GM19240 (cell line): ENCODE results near the gene BIRC7.

Experiments
- DNase-seq: peaks from one replicate; pipeline ENCODE4 v3.0.0; 2011; ENCODE audit warnings: low spot score; ENCODE audit not compliant: insufficient read length

BIRC7 gene, protein sequence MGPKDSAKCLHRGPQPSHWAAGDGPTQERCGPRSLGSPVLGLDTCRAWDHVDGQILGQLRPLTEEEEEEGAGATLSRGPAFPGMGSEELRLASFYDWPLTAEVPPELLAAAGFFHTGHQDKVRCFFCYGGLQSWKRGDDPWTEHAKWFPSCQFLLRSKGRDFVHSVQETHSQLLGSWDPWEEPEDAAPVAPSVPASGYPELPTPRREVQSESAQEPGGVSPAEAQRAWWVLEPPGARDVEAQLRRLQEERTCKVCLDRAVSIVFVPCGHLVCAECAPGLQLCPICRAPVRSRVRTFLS

DNA sequence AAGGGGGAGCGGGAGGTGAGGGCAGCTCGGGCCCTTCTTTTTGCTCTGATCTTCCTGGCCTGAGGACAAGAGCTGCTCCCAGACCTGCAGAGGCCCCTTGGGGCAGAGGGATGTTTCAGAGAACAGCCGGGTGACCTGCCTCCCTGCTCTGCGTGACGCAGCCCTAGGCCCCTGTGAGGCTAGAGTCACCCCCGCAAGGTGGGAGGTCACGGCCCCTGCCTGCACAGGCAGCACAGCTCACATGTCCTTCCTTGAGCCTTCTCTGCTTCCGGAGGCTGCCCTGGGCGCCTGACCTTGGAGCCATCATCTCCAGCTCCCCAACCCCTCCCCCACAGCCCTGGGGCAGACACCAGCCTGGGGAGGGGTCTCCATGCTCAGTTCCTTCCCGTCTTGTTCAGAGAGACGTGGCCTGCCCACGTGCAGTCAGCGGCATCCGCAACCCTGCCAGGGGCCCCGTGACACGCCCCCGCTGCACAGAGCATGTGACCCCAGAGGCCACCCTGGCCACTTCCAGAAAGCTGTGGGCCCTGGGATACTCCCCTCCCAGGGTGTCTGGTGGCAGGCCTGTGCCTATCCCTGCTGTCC lies at the start of gene BIRC7:
BIRC7 (plus strand) TSS at position 507 of the 585 bp plus-strand sequence. CDS start 192 bp downstream, outside the sequence.
- DNase-seq, result no peak

DNA sequence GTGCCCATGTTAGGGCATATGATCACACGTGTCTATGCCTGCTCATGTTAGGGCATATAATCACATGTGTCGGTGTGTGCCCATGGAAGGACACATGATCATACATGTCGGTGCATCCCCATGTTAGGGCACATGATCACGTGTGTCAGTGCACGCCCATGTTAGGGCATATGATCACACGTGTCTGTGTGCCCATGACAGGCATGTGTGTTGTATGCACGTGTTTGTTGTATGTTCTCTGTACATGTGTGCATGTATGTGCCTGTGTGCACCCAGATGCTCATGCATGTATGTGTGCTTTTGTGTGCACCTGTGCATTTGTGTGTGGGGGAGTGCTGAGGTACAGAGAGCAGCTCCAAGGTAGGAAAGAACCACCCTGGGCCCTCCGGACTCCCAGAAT lies 49.6 kb upstream of the BIRC7 start:
- DNase-seq, result no peak

DNA sequence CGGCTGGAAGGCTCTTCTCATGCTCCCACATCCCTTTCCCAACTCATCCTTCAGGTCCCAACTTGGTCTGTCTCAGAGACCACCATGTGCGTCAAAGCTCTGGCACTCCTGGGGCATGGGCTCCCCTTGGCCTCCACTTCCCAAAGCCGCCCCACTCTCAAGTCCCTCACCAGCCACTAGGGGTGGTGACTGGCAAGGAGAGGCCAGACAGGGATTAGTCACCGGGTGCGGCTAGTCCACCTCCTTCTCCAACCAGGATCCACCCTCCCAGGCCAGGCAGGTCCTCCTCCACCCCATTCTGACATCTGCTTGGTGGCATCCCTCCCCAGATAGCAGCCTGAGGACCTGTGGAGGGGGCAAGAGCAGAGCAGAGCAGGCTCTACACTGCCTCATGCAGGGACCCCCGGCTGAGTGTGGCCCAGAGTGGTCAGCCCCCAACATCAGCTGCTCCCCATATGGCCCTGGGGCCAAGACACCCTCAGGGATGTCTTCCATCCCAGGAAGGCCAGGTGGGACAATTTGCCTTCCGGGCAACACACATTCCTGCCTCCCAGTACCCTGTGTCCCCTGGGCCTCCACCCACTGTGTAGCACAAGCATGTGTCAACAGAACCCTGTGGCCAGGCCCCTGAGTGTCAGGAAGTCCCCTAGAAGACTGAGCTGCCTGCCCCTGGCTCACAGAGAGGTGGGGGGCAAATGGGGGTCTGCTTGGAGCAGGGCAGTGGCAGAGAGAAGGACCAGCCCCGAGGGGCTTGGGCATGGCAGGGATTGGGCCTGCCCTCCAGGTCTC lies 49.0 kb upstream of the BIRC7 start:
- DNase-seq, result no peak

DNA sequence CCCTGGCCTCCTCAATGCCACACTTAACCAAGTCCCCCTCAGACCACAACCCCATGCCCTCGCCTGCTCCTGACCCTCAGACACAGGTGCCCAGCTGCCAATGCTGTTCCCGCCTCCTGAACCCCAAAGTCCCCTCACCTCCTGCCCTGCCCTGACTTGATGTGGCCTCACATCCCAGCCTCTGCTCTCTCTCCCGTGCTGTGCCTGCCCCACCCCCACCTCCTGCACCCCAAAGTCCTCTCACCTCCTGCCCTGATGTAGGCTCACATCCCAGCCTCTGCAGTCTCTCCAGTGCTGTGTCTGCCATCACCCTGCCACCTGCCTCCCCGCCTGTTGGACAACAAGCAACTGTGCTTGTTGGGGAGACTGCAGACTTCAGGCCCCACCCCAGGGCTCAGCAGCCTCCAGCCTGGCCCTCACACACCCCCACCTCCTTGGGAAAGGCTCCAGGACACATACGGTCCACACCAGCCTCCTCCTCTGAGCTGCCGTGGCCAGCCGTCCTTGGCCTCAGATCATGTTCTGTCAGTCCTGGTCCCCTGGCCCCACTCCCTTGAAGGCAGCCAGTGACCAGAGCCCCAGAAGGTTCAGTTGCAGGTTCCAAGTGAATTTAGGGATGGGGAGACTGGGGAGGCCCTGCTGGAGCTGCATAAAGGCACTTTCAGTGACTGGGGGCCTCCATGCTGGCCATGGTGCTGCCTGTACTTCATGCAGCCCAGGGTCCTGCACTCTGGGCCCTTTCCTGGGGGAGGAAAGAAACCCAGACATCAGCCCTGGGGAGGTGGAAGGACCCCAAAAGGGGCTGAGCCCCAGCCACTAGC lies 48.2 kb upstream of the BIRC7 start:
- no peak for DNase-seq

DNA sequence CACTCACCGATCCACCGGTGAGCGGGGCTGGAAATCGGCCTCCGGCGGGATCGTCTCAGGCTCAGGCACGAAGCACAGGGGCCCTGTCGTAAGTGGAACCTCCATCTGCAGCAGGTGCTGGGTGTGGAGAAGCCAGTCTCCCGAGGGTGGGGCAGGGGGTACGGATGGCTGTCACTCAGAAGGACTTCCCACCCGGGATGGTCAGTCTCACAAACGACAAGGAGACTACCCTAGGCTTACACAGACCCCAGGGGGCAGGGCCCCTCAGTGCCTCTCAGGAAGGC lies 47.6 kb upstream of the BIRC7 start:
- no peak for DNase-seq

DNA sequence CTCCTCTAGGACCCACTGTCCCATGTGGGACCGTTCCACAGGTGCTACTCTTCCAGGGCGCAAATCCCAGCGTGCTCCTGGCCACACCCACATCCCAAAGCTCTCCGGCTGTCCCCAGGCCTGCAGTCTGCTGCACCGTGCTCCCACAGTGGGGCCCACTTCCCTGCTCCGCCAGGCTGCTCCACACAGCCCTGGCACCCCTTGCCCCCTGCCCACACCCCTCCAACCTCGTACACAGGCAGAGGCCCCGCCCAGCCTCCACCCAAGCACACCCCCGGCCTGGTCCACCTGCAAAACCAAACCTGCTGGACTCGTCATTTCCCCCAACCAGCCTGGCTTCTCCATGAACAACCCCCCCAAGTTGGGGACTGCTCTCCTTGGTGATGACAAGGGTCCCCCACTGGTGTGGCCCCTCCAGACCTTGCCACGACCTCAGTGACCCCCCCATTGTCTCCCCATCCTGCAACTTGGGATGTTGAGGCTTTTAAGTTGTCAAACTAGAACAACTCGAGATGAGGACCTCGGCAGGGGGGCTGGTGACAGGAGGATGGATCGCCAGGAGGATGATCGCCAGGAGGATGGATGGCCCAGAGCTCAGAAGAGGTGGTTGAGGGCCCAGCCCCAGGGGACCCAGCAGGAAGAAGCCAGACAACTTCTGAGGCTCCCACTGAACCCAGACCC lies 46.9 kb upstream of the BIRC7 start:
- no peak for DNase-seq

DNA sequence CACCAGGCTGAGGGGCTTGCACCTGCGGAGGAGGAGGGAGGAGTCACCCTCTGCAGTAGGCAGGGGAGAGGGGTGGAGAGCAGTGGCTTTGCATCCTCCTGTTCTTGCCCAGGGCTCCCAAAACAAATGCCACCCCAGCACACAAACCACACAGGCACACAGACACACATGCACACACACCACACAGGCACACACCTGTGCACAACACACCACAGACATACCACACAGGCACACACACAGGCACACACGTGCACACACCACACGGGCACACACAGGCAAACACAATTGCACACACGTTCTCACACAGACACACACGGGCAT lies 46.4 kb upstream of the BIRC7 start:
- DNase-seq, result no peak

DNA sequence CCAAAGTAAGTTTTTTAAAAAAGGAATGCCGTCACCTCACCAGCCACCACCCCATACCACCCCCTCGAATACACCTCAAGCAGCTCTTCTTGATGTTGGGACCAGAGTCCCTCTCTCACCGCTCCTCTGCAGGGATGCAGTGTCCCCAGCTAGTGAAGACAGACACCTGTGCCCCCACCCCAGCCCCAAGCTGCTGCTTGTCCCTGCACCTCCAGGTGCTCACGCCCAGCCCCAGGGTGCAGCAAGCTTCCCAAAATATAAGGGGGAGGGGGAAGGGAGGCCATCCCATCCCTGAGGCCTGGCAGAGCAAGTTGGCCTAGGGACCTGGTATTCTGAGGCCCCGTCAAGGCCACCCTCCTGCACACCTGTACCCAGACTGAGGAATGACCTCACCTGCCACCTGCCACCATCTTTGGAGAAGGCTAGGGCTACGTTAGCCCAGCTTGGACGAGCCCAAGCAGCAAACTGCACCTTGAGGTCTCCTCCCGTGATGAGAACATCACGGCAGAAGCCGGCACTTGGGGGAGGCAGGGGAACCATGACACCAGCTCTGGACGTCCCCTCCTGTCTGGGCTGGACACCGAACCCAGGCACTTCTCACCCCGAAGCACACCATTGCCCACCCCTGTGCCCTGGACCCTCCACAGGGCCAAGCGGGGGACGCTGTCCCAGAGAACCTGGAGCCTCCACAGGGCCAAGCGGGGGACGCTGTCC lies 45.7 kb upstream of the BIRC7 start:
- no peak for DNase-seq

DNA sequence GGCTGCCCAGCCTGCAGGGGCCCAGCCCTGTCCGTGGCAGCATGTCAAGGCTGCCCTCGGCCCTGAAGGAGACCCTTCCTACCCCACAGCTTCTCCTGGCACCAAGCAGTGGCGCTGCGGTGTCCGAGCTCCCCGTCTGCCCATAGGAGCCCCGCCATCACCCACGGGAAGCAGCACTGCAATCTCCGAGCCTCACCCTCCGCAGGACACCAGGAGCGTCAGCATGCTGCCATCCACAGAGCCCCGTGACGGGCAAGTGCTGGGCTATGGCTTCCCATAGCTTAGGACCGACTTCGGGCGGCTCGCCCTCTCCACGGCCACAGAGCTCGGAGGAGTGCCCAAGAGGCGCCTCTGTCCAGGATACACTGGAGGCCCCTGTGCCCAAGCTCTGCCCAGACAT lies 44.9 kb upstream of the BIRC7 start:
- DNase-seq, result no peak

DNA sequence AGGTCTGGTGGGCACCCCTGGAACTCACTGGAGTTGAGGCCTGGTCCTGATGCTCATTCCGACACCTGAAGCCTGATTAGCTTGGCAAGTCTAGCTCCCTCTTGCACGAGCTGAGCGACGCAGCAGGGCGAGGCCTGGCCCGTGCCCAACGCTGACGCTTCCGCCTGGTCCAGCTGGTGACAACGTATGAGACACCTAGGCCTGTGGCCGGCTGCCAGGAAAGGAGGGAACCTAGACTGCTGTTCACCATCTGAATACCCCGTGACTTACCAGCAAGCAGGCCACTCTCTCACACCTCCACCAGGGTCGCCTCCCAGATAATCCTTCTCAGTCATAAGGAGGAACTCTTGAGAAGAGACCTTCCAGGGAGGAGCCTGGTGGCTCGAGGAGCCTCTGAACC lies 44.3 kb upstream of the BIRC7 start:
- no peak for DNase-seq

DNA sequence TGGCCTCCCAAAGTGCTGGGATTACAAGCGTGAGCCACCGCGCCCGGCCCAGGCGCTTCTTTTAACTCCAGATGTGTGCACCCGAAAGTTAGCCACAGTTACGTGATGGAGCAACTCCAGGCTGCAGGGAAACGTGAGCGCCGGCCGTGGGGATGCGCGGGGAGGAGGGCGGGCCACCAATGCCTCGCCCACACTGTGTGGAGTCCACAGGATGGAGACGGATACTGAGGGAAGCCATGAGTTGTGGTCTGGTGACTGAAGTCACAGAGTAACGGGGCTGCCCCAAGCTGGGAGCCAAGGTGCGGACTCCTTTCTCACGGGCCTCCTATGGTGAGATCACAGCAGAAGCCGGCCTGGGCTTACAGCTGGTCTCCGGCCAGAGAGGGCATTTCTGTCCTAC lies 43.0 kb upstream of the BIRC7 start:
- DNase-seq, result no peak

DNA sequence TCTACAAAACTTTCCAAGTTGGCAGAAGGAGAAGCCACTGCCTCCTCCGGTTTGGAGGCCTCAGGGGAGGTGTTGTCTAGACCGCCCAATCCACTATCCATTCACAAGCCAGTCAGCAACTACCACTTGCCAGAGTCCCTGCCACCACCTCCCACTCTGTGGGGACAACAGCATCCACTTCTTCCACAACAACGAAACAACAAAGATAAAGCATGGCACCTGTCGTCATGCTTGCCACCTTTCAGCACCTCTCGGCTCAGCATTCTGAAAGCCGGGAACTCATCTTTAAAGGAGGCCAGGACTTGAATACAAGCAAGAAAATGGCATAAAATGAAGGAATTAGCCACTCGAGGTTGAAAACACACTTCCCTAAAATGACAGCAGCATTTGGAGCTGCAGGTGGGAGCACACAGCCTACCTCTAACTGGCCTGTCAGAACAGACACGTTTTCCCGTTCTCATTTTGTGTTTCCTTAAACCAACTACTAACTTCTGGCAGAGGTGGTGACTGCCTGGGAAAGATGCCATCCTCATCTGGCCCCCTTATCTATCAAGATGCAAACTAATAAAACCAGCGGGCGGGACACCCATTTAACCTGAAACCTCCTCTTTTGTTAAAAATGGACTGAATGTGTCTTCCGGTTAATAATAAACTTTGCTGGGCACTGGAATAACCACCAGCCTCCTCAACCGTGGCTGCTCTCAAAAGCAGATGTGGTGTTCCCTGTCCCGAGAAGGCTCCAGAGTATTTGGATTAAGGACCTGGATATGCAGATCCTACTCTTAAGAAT lies 41.5 kb upstream of the BIRC7 start:
- DNase-seq, result no peak

DNA sequence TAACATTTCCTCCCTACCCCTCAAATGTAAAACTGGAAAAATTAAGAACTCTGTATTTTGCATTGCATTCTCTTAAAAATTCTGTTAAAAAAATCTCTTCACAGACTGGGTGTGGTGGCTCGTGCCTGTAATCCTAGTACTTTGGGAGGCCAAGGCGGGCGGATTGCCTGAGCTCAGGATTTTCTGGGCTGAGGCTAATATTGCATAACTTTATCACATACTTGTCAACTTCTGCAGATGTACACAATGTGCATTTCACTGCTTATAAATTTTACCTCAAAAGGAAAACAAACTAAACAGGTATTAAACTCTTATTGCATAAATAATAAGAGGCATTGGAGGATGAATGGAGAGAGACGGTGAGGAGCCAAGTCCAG lies 40.9 kb upstream of the BIRC7 start:
- no peak for DNase-seq

DNA sequence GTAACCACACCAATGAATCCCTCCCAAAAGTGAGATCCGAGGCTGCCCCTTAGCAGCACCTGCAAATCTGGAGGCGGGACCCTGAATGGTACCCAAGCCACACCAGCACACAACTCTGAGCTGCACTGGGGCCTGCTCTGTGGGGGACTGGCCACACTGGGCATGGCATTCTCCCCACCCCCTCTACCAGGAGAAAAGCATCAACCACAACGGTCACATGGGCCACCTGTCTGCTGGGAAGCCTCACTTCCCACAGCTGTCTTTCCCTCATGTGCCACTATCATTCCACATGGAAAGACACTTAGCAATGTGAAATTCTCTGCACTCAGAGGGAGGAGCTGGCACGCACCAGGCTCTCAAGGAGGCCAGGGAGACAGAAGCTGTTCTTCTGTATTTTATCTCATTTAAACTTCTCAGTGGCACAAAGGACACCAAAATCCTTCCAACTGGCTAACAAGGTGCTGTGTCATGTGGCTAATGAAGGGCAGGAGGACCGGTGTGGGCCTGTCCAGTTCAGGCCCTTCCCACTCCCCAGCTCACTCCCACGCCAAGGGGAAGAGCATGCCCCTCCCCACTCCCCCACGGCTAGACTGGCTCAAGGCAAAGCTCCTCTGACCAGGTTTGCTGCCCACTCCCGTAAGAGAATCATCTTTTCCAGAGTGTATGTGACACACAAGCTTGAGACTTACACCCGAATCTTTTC lies 38.8 kb upstream of the BIRC7 start:
- DNase-seq, result no peak

DNA sequence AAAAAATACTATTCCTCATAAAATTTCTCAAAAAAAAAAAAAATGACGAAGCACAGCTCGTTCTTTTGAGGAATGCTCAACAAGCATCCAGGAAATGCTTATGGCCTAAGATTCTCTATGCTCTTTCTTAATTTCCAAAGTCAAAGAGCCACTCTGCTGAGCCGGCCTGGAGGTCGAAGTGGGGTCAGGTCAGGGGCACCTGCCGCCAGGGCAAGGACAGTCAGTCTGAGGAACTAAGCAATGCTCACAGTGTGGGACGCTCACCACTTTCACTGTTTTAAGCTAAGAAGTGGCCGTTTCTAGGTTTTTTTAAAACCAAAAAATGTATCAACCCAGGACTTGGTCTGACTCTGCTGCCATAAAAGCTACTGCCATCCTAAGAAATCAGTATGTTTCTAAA lies 37.1 kb upstream of the BIRC7 start:
- no peak for DNase-seq

DNA sequence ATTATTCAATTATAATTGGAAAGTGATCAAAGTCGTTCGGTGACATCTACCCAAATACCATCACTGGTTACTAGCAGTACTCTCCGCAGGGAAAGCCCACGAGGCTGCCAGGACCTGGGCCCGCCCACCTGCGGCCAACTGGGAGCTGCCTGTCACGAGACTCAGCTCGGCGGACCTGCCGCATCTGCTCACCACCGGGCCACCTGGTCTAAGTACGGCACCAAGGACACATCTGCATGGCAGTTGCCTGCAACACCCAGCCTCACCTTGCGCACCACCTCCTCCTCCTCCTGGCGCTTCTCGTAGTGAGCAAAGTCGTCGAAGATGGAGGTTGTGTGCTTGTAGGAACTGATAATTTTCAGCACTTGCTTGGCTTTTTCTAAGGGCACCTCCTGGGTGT lies 33.7 kb upstream of the BIRC7 start:
- no peak for DNase-seq

DNA sequence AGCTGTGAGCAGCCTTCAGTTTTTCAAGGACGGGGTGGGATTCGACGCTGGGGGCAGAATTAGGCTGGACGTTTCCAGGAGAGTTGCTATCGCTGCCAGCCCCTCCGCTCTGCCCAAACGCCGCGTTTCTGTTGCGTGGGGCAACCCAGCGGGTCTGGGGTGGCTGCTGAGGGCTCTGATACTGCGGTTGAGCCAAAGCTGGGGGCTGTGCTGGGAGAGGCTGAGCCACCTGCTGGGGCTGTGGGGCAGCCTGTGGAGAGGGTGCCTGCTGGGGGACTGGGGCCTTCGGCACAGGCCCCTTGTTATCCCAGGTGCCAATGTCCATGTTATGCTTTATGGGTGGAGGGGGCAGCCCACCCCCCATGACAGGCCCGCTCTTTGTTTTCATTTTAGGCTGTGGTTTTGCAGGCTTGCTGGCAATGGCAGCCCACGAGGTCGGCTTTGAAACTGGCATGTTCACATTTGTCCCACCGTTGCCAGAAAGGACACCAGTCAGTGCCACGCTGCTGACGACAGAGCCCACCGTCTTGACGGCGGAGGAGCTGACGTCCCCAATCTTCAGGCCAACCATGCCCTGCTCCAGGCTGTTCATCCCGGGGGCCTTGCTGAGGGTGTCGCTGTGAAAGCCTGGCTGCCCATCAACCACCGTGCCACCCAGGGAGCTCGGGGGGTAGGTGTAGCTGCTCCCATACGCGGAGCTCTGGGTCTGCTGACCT lies 32.7 kb upstream of the BIRC7 start:
- no peak for DNase-seq

DNA sequence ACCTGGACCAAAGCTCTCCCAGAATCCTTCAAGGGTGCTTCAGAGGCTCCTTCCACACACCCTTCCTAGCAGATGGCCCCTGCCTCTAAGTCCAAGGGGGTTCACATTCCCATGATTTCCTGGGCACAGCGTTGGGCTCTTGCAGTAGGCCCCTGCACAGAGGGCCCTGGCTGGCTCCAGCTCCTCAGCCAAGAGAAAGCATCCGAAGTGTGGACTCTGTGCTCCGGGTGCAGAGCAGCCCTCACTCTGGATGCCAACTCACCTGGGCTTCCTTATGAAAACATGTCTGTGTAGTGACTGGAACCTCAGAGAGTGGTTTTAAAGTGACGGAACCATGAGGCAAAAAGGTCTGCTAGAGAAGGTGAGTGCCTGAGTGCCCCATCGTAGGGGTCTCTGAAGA lies 31.3 kb upstream of the BIRC7 start:
- DNase-seq, result no peak

DNA sequence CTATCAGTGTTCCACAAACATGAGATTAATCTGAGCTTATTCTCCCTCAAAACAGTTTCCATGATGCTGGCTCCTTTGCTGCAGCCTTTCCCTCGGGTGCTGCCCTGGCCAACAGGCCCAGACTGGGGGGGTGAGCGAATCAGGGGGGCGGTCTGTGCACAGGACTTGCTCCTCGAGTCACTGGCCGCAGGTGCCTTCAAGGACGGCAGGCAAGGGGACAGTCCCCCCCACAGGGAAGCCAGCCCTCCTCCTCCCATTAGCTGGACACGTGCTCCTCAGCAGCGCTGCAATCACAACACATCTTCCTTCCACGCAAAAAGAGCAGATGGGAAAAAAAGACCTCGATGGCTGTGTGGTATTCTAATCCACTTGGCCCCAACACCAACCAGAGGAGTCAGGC lies 29.8 kb upstream of the BIRC7 start:
- DNase-seq, result no peak
